GM21528 (cell line): ENCODE data around the gene CD207.
"Not testable (repeated sequence)": the region's sequence is repeated elsewhere in the genome, so short reads cannot be mapped to it uniquely, and the experiment has no call there.

Experiments
- ATAC-seq: cut with Tn5 transposase; IDR thresholded peaks from one replicate; pipeline ENCODE4 v1.9.1; 2021; ENCODE audit warnings: mild to moderate bottlenecking, moderate library complexity; ENCODE audit not compliant: unreplicated experiment, low FRiP score

Gene CD207

DNA sequence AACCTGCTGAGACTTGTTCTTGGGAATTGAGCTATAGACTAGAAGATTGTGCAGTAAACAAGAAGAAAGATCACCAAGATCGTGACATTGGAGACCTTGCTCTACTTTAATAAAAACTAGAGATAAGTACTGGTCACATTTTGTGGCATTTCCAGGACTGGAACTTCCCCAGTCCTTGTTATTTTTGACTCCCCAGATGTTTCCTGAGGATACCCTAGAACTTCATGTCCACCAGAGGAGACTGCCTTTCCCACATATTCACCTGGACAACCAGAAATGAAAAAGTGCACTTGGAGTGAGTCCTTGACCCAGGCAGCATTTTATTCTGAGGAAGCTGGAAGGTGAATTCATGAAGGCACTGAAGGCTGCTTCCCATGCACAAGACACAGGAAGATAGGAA, 5.7 kb downstream of the CD207 start:
- ATAC-seq = no peak

- no peak for ATAC-seq
Measured at GRCh38 chr2:70828914-70829824, 6.4 kb downstream of the CD207 start.

- ATAC-seq = no peak
Measured at GRCh38 chr2:70828115-70828514, 7.5 kb downstream of the CD207 start.

DNA sequence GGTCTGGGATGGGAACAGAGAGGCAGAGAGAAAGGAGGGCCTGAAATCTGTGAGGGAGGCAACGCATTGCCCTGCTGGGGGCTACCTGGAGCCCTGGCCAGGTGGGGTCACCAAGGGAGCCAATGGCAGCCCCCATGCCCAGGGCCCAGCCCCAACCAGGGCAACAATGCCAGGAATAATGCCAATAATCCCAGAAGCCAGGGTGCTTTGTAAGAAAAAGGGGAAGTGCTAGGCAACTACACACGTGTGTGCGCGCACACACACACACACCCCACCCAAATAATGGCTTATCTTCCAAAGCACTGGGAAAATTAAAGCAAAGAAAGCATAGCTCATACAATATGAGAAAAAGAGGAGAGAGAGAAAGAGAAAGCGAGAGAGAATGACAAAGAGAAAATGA, 8.2 kb downstream of the CD207 start:
- ATAC-seq = no peak

DNA sequence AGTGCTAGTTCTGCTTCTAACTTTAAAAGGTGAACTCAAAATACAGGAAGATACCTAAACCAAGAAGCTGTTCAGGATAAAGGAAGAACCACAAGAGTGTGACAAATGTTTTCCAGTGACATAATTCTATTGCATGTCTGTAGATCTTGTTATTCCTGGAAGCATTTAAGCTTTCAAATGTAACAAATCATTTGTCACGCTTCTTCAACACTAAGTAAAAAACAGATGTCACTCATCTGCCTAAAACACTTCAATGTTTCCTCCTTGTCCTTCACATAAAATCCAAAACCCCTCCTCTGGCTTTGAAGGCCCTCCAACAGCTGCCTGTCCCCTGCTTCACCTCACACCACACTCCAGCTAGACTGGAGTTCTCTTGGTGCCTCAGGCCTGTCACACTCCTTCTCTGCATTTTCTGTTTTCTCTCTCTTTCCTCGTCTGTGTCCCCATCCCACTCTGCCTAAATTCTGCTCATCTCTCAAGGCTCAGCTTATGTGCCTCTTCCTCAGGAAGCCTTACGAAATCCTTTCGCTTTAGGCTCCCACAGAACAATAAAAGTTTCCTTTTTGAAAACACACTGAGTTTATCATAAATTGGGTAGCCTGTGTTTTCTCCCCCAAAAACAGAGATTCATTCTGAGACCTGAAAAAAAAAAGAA, 8.8 kb downstream of the CD207 start:
- no peak for ATAC-seq

GRCh38 chr2:70823249-70823648, 12.4 kb downstream of the CD207 start:
- no peak for ATAC-seq

GRCh38 chr2:70822843-70823242, 12.8 kb downstream of the CD207 start:
- no peak for ATAC-seq

- ATAC-seq = no peak
Measured at GRCh38 chr2:70820499-70820898, 15.1 kb downstream of the CD207 start, which contains the start of gene CLEC4F. Gene CLEC4F, minus strand, starts transcription at chr2:70820599. Its CDS starts 76 bp downstream, at chr2:70820523.

DNA sequence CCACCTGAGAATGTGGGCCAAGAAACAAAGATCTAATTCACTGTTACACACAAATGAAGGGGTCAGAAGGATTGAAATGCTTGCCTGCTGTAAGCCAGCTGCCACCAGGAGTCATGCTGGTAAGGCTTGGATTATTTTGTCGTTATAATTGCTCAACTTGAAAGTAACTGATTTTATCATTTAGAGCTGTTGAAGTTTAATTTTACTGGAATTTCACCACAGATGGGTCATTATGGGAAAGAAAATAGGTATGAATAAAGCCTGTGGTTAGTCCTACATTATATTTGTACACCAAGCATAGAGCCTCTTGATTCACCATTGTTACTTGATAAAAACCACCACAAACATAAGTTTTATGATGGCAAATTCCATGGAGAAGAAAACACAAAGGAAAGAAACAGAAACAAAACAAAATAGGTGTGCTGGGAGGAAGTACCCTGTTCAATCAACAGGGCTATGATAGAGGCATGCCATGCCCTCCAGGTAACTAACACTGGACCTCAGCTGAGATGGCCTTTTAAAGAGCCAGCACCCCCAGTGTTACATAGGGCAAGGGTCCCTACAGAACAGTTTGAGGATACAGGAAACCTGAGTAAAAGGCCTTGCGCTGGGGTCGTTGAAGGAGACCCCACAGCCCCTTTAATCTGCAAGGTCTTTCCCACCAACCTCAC, 18.2 kb downstream of the CD207 start:
- ATAC-seq = no peak

- ATAC-seq = no peak
Measured at GRCh38 chr2:70816726-70817125, 18.9 kb downstream of the CD207 start.

GRCh38 chr2:70808983-70809958, 26.3 kb downstream of the CD207 start:
- ATAC-seq = no peak

- no peak for ATAC-seq
Measured at GRCh38 chr2:70807828-70808118, 27.8 kb downstream of the CD207 start.

DNA sequence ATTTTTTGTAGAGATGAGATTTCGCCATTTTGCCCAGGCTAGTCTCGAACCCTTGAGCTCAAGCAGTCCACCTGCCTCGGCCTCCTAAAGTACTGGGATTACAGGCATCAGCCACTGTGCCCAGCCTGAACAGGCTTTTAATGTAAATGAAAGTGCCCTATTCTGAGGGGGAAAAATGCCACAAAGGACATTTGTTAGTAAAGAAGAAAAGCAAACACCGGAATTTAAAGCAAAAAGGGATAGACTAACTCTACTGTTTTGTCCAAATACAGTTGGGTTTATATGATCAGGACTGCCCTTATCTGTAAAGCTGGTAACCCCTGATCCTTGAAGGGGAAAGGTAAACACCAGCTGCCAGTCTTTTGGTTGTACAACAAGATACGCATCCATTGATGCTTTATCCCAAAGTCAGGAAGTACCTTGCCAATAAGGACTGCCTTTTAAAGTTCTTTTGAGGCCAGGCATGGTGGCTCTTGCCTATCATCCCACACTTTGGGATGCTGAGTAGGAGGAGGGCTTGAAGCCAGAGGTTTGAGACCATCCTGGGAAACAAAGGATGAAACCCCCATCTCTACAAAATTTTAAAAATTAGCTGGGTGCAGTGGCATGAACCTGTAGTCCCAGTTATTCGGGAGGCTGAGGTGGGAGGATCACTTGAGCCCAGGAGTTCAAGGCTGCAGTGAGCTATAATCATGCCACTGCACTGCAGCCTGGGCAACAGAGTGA, 28.4 kb downstream of the CD207 start:
- no peak for ATAC-seq

- ATAC-seq = no peak
Measured at GRCh38 chr2:70806620-70807019, 29.0 kb downstream of the CD207 start.

- ATAC-seq = no peak
Measured at GRCh38 chr2:70806013-70806412, 29.6 kb downstream of the CD207 start.

DNA sequence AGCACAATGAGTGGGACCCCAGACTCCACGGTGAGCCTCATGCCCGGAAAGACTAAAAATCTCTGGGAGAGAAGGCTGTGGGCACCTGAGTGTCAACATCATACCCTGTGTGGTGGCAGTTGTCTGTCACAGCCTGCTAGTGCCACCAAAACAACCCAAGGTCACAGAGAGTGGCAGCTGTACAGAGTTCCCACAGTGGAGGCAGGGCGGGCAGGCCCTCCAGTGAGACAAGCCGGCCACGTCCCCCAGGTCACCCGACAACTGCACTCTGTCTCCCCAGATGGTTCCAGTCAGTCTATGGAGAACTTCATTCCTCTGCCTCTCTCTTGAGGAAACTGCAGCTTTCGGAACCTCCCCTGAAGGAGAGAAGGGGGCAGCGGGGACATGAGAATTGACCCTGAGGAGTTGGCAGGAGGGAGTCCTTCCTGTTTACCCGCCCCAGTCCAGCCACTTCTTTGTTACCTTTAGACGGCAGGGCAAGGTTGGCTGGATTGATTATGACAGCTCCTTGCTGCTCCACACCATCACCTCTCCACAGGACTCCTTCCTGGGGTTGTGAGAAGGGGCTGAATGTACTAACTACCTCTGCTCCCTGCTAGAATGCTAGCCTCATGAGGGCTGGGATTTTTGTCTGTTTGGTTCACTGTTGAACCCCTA, 33.9 kb downstream of the CD207 start:
- ATAC-seq = no peak

GRCh38 chr2:70799706-70800105, 35.9 kb downstream of the CD207 start:
- ATAC-seq = no peak

DNA sequence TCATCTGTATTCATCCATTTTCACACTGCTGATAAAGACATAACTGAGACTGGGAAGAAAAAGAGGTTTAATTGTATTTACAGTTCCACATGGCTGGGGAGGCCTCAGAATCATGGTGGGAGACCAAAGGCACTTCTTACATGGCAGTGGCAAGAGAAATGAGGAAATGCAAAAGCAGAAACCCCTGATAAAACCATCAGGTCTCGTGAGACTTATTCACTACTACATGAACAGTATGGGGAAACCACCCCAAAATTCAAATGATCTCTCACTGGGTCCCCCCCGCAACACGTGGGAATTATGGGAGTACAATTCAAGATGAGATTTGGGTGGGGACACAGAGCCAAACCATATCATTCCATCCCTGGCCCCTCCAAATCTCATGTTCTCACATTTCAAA, 37.6 kb downstream of the CD207 start:
- ATAC-seq = not testable (repeated sequence)

DNA sequence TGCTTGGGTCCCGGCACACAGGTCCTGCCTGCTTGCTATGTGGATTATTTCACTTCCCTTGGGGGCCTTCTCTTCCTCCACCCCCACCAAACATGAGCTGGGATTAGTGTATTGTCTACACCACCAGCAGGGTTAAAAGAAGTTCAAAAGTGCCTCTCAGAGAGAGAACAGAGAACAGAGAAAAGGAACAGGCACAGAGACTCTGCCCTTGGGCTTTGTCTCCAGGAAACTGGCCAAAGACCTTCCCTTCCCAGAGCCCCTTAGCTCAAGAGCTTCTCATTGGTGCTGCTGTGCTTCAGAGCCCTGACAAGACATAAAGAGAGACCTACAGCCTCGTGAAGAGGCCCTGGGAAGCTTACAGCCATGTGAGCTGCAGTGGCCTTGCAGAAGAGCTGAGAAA, 38.1 kb downstream of the CD207 start:
- ATAC-seq = no peak
